Loucy (cell line): Measurements from ENCODE around the gene FREM2.

Experiments used
- EZH2phosphoT487 ChIP-seq: fragments of 200-600 bp; IDR thresholded peaks from 2 replicates; pipeline ENCODE4 v1.6.1; 2018; ENCODE audit warnings: antibody characterized with exemption, mild to moderate bottlenecking, moderate library complexity, borderline replicate concordance
- TF ChIP-seq, protein P1 (sequence below): fragments of 200-600 bp; sonication (generic); conservative IDR thresholded peaks from 2 replicates; pipeline ENCODE4 v1.5.1; 2014; ENCODE audit warnings: mild to moderate bottlenecking, antibody characterized with exemption, low read length

DNA sequence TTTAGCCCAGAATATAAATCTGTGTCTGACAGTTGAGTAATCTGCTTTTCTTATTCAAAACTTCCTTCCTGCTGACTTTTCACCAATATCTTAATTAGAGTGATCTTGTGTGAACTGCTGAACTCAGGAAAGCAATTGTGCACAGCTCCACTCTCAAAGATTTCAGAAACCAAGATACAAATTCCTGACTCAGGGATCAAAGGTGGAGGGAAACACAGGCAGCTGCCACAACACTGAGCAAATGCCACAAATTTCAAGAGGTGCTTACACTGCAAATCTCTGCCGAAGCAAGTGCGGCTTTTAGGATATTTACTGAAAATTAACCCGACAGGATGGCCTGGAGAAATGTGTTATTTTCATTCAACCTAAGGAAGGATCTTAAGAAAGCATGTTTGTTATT lies 192.4 kb downstream of the FREM2 start:
- TF ChIP-seq, protein P1, sequence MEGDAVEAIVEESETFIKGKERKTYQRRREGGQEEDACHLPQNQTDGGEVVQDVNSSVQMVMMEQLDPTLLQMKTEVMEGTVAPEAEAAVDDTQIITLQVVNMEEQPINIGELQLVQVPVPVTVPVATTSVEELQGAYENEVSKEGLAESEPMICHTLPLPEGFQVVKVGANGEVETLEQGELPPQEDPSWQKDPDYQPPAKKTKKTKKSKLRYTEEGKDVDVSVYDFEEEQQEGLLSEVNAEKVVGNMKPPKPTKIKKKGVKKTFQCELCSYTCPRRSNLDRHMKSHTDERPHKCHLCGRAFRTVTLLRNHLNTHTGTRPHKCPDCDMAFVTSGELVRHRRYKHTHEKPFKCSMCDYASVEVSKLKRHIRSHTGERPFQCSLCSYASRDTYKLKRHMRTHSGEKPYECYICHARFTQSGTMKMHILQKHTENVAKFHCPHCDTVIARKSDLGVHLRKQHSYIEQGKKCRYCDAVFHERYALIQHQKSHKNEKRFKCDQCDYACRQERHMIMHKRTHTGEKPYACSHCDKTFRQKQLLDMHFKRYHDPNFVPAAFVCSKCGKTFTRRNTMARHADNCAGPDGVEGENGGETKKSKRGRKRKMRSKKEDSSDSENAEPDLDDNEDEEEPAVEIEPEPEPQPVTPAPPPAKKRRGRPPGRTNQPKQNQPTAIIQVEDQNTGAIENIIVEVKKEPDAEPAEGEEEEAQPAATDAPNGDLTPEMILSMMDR: no peak
- TF ChIP-seq EZH2phosphoT487: no peak
